Breast epithelium (tissue), 4 donors: ENCODE results near the gene GK. TPM values are rescaled to one million over a fixed set of nuclear protein-coding genes. Genes with fewer than 3 reads are reported as not detected.

Experiments used
- DNase-seq, 2 donors: peaks; one replicate each; pipeline ENCODE4 v3.0.0-alpha.2; 2019; ENCODE audit warnings: low spot score in 2 of 2
- H3K27ac ChIP-seq, 2 donors: fragments of 200-600 bp; sonication (generic) in 1 of 2; one replicate each; pipeline ENCODE4 v1.5.1; 2016 to 2019; ENCODE audit warnings: mild to moderate bottlenecking in 1 of 2
- H3K27me3 ChIP-seq, 2 donors: fragments of 200-600 bp; sonication (generic) in 1 of 2; one replicate each; pipeline versions ENCODE4 v1.5.1 to v1.6.0; 2017 to 2019; ENCODE audit warnings: control low read depth in 1 of 2, mild to moderate bottlenecking in 1 of 2
- H3K36me3 ChIP-seq: fragments of 200-600 bp; one replicate; pipeline ENCODE4 v1.5.1; 2019
- H3K4me1 ChIP-seq, 2 donors: fragments of 200-600 bp; sonication (generic); one replicate each; pipeline ENCODE4 v1.5.1; 2016 to 2019; ENCODE audit warnings: control low read depth in 1 of 2
- H3K4me3 ChIP-seq, 3 donors: fragments of 200-600 bp; sonication (generic); 1 replicate in 2 of 3; 2 replicates in 1 of 3; pipeline ENCODE4 v1.5.1; 2016 to 2019; ENCODE audit warnings: mild to moderate bottlenecking in 3 of 3, moderate library complexity in 2 of 3
- H3K9me3 ChIP-seq, 2 donors: fragments of 200-600 bp; sonication (generic) in 1 of 2; one replicate each; pipeline ENCODE4 v1.5.1; 2016 to 2019; ENCODE audit warnings: control low read depth in 1 of 2
- CTCF ChIP-seq, 3 donors: fragments of 450-650 bp; IDR thresholded peaks; one replicate each; pipeline ENCODE4 v1.5.1; 2016 to 2017; ENCODE audit warnings: antibody characterized with exemption in 3 of 3, mild to moderate bottlenecking in 3 of 3, moderate library complexity in 3 of 3
- POLR2A ChIP-seq: fragments of 450-650 bp; IDR thresholded peaks from one replicate; pipeline ENCODE4 v1.6.1; 2016; ENCODE audit warnings: antibody characterized with exemption, mild to moderate bottlenecking, moderate library complexity
- POLR2AphosphoS5 ChIP-seq, 3 donors: sonication (generic); formaldehyde crosslinking; IDR thresholded peaks; one replicate each; pipeline ENCODE4 v1.6.1; 2017; ENCODE audit warnings: antibody characterized with exemption in 3 of 3
- intact Hi-C: fragments of 100-400 bp; cut with DNase I; formaldehyde crosslinking; loops from one replicate; pipeline ENCODE4 v1.15.1; 2023; ENCODE audit warnings: low total_unique reads
- total RNA-seq, 3 donors: library from RNA; depleted of rRNA; stranded (reverse); fragments of >200 nt; gene quantifications; one replicate each; pipeline ENCODE4 v1.1.0, GENCODE V29; 2016

GK gene
- total RNA-seq, 3 donors from 2014 or later = 3.8 to 12.1 (median 6.9) TPM

DNA sequence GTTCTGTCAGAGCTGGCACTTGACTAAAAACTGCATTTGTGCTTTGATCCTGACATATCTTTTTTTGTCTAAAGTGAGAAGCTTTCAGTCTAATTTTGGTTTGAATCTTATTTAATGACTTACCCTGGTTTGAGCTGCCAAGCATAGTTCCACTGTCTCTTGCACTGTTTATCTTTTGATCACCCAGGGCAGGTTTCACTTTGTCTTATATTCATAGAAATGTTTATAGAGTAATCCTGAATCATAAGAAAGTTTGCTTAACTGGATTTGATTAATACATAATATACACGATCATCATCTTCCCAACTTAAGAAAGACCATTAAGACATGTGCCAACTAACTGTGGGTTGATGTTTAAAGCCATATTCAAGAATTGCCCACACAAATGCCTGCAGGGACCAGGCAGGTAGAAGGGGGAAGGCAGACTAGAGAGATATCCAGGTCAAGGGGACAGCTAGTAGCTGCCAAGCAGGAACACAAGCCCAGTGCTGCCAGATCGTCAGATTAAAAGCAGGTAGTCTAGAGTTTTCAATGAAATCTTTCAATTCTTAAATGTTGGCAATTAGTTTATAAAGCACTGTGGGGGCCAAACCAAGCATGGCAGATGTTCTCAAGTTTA lies 1.9 kb downstream of the GK start:
- TF ChIP-seq POLR2A (no peak), POLR2AphosphoS5 (IDR thresholded peaks at IDR 0.05) (no peak), CTCF (IDR thresholded peaks at IDR 0.05) (no peak)
- intact Hi-C loops = no loop called here
- H3K4me3 ChIP-seq = no peak overlapping the region

DNA sequence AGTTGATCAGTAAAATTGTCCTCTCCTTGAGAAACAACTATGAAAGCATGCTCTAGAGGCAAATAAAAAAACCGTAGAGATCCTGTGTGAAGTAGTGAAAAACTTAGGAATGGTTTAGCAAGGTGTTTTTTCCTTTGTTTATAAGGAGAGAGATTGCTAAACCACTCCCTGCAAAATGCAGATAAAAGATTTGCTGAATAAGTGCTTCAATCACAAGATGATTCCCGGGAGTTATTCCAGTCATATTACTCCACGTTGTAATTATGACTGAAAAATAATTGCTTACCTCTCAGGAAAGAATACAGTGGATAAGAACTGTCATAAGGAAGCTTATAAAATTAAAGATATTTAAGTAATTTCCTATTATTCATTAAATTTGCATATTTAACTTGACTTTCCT lies 2.8 kb downstream of the GK start:
- no peak overlapping the region for H3K27ac ChIP-seq
- DNase-seq = no peak
- H3K36me3 ChIP-seq = no peaks in the 10 kb centered on the region
- TF ChIP-seq CTCF (IDR thresholded peaks at IDR 0.05) (no peak), POLR2A (no peak), POLR2AphosphoS5 (IDR thresholded peaks at IDR 0.05) (no peak)
- no peak overlapping the region for H3K4me3 ChIP-seq
- H3K27me3 ChIP-seq = no peaks in the 10 kb centered on the region
- no peaks in the 10 kb centered on the region for H3K4me1 ChIP-seq
- H3K9me3 ChIP-seq = no peaks in the 10 kb centered on the region
- intact Hi-C loops = no loop called here

More for the DNA sequence above, 1.9 kb downstream of the GK start:
- DNase-seq = no peak
- Histone ChIP-seq H3K9me3 (no peaks in the 10 kb centered on the region), H3K4me1 (no peaks in the 10 kb centered on the region), H3K36me3 (no peaks in the 10 kb centered on the region), H3K27ac (no peak overlapping the region), H3K27me3 (no peaks in the 10 kb centered on the region)

- intact Hi-C loops = no loop called here
- Histone ChIP-seq H3K9me3 (no peaks in the 10 kb centered on the region), H3K36me3 (no peaks in the 10 kb centered on the region), H3K27me3 (no peaks in the 10 kb centered on the region), H3K4me3 (no peak overlapping the region), H3K4me1 (no peaks in the 10 kb centered on the region), H3K27ac (no peak overlapping the region)
- DNase-seq = no peak
- TF ChIP-seq CTCF (IDR thresholded peaks at IDR 0.05) (no peak), POLR2AphosphoS5 (IDR thresholded peaks at IDR 0.05) (no peak), POLR2A (no peak)
Measured at GRCh38 chrX:30657196-30658161, 4.3 kb downstream of the GK start.

DNA sequence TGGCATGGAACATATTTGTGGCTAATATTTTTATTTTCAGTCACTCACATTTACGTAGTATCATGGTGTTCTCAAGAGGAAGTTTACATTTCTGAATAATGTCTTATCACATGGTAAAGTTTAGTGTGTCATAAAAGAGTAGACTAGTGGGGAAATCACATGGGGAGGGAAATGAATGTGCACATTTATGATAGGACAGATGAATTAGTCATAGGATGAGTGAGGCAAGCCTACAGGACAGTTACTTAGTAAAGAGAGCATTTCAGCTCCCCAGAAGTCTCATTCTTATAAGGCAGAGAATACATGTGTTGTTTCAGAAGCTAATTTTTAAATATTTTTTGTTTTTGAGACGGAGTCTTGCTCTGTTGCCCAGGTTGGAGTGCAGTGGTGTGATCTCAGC lies 6.2 kb downstream of the GK start:
- H3K4me1 ChIP-seq = no peaks in the 10 kb centered on the region
- TF ChIP-seq POLR2AphosphoS5 (IDR thresholded peaks at IDR 0.05) = no peak
- TF ChIP-seq POLR2A = no peak
- TF ChIP-seq CTCF (IDR thresholded peaks at IDR 0.05) = no peak
- no peak overlapping the region for H3K4me3 ChIP-seq
- H3K27ac ChIP-seq = no peak overlapping the region
- intact Hi-C loops = no loop called here
- H3K9me3 ChIP-seq = no peaks in the 10 kb centered on the region
- DNase-seq = no peak
- H3K27me3 ChIP-seq = no peaks in the 10 kb centered on the region
- no peaks in the 10 kb centered on the region for H3K36me3 ChIP-seq

- no peaks in the 10 kb centered on the region for H3K27me3 ChIP-seq
- TF ChIP-seq CTCF (IDR thresholded peaks at IDR 0.05) = no peak
- no peak for TF ChIP-seq POLR2A
- TF ChIP-seq POLR2AphosphoS5 (IDR thresholded peaks at IDR 0.05) = no peak
- H3K36me3 ChIP-seq = no peaks in the 10 kb centered on the region
- no peaks in the 10 kb centered on the region for H3K9me3 ChIP-seq
- no peaks in the 10 kb centered on the region for H3K4me1 ChIP-seq
- H3K27ac ChIP-seq = no peak overlapping the region
- intact Hi-C loops = no loop called here
- no peak for DNase-seq
- H3K4me3 ChIP-seq = no peak overlapping the region
Measured at GRCh38 chrX:30661228-30661627, 8.0 kb downstream of the GK start.
